ENCODE results near the gene RASL12.
"Not testable (repeated sequence)": the region's sequence is repeated elsewhere in the genome, so short reads cannot be mapped to it uniquely, and the experiment has no call there.

RASL12 gene

DNA sequence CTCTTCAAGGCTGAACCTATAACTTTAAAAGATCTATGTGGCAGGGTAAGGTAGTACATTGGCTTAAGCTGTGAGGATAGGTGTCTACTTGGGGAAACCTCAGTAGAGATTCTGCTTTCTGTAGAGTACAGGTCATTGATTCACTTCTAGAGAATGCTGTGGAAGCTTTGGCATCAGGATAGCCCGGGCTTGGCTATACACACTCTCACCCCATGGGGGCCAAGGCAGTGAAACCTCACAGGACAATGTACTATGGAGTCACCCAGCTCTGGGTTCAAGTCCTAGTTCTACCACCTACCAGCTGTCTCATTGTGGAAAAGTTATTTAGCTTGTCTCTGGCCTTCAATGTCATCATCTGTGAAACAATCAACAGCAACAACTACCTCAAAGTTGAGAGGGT is 47.4 kb downstream of the RASL12 start:
- DNase-seq: no peak

DNA sequence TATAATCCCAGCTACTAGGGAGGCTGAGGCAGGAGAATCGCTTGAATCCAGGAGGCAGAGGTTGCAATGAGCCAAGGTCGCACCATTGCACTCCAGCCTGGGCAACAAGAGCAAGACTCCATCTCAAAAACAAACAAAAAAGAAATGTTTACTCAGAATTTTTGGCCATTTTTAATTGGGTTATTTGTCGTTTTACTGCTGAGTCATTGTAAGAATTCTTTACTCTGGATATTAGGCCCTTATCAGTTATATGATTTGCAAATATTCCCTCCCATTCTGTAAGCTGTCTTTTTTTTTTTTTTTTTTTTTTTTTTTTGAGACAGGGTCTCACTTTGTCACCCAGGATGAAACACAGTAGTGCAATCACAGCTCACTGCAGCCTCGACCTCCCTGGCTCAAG is 56.6 kb downstream of the RASL12 start:
- DNase-seq: not testable (repeated sequence)

DNA sequence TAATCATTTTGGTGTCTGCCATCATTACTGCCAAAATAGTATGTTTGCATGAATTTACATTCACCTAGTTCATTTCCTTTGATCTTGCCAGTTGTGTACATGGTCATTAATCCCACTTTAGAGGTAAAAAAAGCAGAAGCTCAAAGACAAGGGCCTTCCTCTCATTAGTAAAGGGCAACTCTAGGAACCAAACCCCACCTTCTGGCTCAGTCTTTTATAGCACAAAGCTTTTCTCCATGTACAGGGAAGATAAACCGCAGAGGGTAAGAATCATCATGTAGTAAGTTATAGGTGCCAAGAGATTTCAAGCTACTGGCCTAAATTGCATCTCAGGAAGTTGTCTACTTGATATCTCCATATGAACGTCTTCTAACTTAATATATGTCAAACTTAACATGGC is 58.8 kb downstream of the RASL12 start:
- no peak for DNase-seq

DNA sequence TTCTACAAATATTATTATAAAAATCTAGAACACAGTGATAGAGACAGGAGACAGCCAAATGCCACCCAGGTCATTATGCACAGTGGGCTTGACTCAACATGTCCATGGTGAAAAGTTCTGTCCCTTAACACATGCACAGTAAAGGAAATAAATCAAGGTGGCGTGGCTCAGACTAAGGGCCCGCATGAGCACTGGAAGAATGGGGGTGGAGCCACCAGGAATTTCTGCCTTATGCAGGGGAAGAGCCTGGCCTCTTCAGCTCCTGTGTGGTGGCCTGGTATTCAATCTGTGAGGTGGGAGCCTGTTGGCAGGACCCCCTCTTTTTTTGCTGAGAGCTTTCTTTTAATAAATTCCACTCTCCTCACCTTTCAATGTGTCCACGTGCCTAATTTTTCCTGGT is 60.9 kb downstream of the RASL12 start:
- no peak for DNase-seq

DNA sequence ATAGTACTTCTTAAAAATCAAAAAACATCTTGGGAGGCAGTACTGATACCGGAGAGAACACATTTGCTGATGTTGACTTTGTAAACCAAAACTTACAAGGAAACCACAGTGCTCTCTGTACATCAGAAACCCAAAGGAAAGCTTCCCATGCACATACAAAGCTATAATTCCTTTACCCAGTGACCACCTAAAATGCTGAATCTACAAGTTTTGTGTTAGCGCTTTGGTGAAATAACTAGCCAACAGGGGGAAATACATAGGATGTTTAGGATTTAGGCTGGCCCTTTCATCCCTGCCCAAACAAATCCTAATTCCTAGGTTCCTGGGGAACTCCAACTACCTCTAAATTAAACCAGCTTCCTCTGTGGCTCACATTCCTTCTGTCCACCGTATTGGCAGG is 62.8 kb downstream of the RASL12 start:
- no peak for DNase-seq

All from NCI-H1436 (cell line).